Left renal cortex interstitium (tissue), 4 donors: ENCODE results near the gene C1orf74. TPM values are rescaled to one million over a fixed set of nuclear protein-coding genes. Genes with fewer than 3 reads are reported as not detected.
"Not testable (repeated sequence)": the region's sequence is repeated elsewhere in the genome, so short reads cannot be mapped to it uniquely, and the experiment has no call there.

Source experiments
- DNase-seq, 4 donors: peaks; one replicate each; pipeline ENCODE4 v3.0.0-alpha.2; 2013; ENCODE audit warnings: low read depth in 4 of 4, low spot score in 2 of 4, missing footprints in 1 of 4
- polyA plus RNA-seq, 4 donors: library from polyadenylated mRNA; unstranded; fragments of 120-200 nt; gene quantifications; one replicate each; pipeline ENCODE4 v1.2.1, GENCODE V29; 2013; ENCODE audit not compliant: insufficient read length in 4 of 4

C1orf74 gene
- polyA plus RNA-seq, 4 donors: 2.9 to 4.0 (median 3.9) TPM

GRCh38 chr1:209805875-209806760 is 21.8 kb upstream of the C1orf74 start, which contains the start of gene IRF6:
IRF6 (minus strand) TSS chr1:209806142; CDS start chr1:209801413, 4,729 bp downstream.
- DNase-seq: peak; percentile 53 to 82 (median 67)

- no peak for DNase-seq
Observed at GRCh38 chr1:209805341-209805781, 21.0 kb upstream of the C1orf74 start.

- DNase-seq: no peak
Observed at GRCh38 chr1:209803568-209803967, 19.2 kb upstream of the C1orf74 start.

GRCh38 chr1:209802780-209803152 is 18.4 kb upstream of the C1orf74 start:
- DNase-seq: no peak

GRCh38 chr1:209802117-209802779 is 17.9 kb upstream of the C1orf74 start:
- no peak for DNase-seq

GRCh38 chr1:209800984-209801834 is 16.9 kb upstream of the C1orf74 start:
- no peak for DNase-seq

GRCh38 chr1:209797978-209798639 is 13.8 kb upstream of the C1orf74 start:
- no peak for DNase-seq

- DNase-seq: not testable (repeated sequence)
Observed at GRCh38 chr1:209793711-209794110, 9.4 kb upstream of the C1orf74 start.

GRCh38 chr1:209791920-209792319 is 7.6 kb upstream of the C1orf74 start:
- DNase-seq: no peak

- no peak for DNase-seq
Observed at GRCh38 chr1:209790286-209791193, 6.2 kb upstream of the C1orf74 start.

- DNase-seq: no peak
Observed at GRCh38 chr1:209789245-209789644, 4.9 kb upstream of the C1orf74 start.

- no peak for DNase-seq
Observed at GRCh38 chr1:209787551-209787950, 3.2 kb upstream of the C1orf74 start.

- no peak for DNase-seq
Observed at GRCh38 chr1:209786146-209786545, 1.8 kb upstream of the C1orf74 start.

GRCh38 chr1:209785592-209785991 is 1.2 kb upstream of the C1orf74 start:
- no peak for DNase-seq

GRCh38 chr1:209783386-209783785 is 973 bp downstream of the C1orf74 start:
- DNase-seq: no peak

- DNase-seq: no peak
Observed at GRCh38 chr1:209780268-209780667, 4.1 kb downstream of the C1orf74 start.

- no peak for DNase-seq
Observed at GRCh38 chr1:209778102-209778501, 6.3 kb downstream of the C1orf74 start.

GRCh38 chr1:209777587-209777986 is 6.8 kb downstream of the C1orf74 start:
- DNase-seq: no peak

- DNase-seq: no peak
Observed at GRCh38 chr1:209775678-209776077, 8.7 kb downstream of the C1orf74 start.
